Neural cell (in vitro differentiated cells): ENCODE data around the gene CENPP.

ENCODE experiments used
- CTCF ChIP-seq: fragments of 450-650 bp; IDR thresholded peaks from 2 replicates; pipeline ENCODE4 v1.5.1; 2014; ENCODE audit warnings: antibody characterized with exemption, mild to moderate bottlenecking, moderate library complexity; ENCODE audit not compliant: poor library complexity, severe bottlenecking
- POLR2AphosphoS5 ChIP-seq: IDR thresholded peaks from 2 replicates; pipeline ENCODE4 v1.6.1; 2012
- REST ChIP-seq: IDR thresholded peaks from 2 replicates; pipeline ENCODE4 v1.6.1; 2012; ENCODE audit warnings: borderline replicate concordance

GRCh38 chr9:92657296-92658094 is 331.7 kb downstream of the CENPP start:
- TF ChIP-seq CTCF (no peak), POLR2AphosphoS5 (no peak), REST (no peak)
